ENCODE data around the gene DHCR24.
A peak's percentile ranks its signal among the peaks of the same experiment; 100 is the strongest.
"Not testable (repeated sequence)": the region's sequence is repeated elsewhere in the genome, so short reads cannot be mapped to it uniquely, and the experiment has no call there.

DHCR24 gene, protein sequence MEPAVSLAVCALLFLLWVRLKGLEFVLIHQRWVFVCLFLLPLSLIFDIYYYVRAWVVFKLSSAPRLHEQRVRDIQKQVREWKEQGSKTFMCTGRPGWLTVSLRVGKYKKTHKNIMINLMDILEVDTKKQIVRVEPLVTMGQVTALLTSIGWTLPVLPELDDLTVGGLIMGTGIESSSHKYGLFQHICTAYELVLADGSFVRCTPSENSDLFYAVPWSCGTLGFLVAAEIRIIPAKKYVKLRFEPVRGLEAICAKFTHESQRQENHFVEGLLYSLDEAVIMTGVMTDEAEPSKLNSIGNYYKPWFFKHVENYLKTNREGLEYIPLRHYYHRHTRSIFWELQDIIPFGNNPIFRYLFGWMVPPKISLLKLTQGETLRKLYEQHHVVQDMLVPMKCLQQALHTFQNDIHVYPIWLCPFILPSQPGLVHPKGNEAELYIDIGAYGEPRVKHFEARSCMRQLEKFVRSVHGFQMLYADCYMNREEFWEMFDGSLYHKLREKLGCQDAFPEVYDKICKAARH

DNA sequence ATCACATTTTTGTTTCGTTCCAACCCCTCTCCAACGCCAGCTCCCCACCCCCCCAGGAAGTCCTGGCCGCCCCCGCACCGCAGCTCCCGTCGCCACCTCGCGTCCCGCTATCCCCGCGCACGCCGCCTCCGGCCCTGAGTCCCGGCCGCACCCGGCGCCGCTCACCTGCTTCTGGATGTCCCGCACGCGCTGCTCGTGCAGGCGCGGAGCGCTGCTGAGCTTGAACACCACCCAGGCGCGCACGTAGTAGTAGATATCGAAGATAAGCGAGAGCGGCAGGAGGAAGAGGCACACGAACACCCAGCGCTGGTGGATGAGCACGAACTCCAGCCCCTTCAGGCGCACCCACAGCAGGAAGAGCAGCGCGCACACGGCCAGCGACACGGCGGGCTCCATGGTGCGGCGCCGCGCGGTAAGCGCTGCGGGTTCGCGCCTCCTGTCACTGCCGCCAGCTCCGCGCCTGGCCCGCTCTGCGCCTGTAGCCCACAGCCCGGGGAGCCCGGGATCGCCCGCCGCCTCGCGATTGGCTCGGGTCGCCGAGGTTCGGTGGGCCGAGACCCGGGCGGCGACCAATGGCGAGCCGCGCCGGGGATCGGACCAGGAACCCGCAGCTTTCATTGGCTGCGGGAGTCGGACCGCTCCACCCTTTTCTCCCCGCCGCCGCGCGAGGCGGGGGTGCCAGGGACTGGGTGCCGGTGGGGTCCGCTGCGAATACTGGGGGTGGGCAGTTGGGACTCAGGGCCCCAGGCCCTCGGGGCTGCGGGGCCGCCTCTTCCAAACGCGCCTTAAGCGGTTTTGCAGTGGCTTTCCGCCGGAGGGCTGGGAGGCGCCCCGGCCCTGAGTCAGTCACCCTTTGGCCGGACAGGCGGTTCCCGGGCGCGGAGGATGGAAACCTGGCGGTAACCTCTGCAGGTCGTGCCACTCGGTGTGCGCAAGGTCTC is at the start of gene DHCR24:
DHCR24 (minus strand) TSS at position 472 of the 941 bp plus-strand sequence; CDS start at position 396, 76 bp downstream.
- DNase-seq (ENCODE audit: low read depth, low spot score), result peak; percentile 96

DNA sequence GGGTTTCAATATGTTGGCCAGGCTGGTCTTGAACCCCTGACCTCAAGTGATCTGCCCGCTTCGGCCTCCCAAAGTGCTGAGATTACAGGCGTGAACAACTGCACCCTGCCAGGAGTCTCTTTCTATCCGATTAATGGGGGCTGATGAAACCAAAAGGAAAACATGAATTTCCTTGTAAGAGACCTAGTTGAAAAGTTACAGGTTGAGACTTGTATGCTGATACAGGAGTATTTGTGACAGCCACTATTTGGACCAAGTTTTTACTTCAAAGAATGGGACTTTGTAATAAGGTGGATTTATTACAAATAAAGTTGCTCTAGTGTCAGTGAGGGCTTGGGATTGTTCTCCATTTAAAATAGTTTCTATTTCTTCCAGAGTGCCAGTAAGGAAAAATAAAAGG is 49.8 kb upstream of the DHCR24 start:
- DNase-seq (ENCODE audit: low read depth, low spot score), result no peak

DNA sequence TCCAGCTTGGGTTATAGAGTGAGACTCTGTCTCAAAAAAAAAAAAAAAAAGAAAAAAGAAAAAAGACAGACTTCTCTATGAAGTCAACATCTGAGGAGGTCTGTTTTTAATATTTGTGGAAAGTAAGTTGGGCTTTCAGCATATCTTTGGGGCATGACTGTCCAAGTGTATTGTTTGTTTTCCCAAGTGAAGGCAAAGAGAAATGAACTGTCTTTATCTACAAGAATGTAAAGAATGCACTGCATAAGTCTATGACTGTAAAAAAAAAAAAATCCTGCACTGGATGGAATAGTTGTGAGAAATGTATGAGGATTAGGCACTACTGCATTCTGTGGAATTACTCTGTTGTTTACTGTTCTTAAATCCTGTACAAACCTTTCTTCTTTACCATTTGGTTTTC is 47.9 kb upstream of the DHCR24 start:
- DNase-seq (ENCODE audit: low read depth, low spot score), result peak; percentile 86

- not testable (repeated sequence) for DNase-seq (ENCODE audit: low read depth, low spot score)
These were observed 47.1 kb upstream of the DHCR24 start for GRCh38 chr1:54934081-54934480.

DNA sequence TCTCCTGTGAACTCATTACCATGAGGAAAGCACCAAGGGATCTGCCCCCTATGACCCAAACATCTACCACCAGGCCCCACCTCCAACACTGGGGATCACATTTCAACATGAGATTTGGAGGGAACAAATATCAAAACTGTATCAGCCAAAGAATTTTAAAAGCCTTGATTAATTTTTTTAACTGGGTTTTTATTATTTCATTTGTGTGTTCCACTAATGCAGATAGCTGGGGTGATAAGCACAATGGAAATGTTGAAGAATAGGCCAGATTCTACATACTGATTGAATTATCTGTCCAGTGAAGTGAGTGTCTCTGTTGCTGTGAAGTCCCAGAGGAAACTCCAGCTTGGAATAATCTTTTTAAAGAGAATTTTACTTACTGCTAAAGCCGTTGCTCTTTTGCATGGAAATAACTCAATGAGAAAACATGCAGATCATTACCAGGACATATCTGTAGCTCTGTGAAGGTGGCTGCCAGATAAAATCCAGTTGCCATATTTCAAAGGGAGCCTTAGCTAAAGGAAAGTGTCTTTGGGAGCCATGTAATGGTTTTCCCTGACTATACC is 44.4 kb upstream of the DHCR24 start:
- DNase-seq (ENCODE audit: low read depth, low spot score), result no peak

DNA sequence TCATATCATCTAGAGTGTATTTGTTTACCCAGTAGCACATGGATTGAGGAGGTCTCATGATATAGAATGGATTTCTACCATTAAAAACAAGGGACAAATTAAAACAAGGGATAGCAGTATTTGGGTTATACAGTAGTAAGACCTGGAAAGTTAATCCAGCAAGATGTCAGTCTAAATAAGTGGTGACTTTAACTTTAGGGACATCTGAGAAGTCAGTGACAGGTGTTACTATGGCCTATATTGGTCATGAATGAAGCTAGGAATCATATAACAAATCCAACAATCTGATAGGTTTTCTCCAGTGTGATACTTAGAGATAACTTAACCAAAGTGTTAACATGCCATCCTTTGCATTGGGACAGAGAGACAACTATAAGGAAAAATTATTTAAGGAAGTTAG is 42.7 kb upstream of the DHCR24 start:
- no peak for DNase-seq (ENCODE audit: low read depth, low spot score)

- DNase-seq (ENCODE audit: low read depth, low spot score), result no peak
These were observed 41.3 kb upstream of the DHCR24 start for GRCh38 chr1:54928327-54928726.

DNA sequence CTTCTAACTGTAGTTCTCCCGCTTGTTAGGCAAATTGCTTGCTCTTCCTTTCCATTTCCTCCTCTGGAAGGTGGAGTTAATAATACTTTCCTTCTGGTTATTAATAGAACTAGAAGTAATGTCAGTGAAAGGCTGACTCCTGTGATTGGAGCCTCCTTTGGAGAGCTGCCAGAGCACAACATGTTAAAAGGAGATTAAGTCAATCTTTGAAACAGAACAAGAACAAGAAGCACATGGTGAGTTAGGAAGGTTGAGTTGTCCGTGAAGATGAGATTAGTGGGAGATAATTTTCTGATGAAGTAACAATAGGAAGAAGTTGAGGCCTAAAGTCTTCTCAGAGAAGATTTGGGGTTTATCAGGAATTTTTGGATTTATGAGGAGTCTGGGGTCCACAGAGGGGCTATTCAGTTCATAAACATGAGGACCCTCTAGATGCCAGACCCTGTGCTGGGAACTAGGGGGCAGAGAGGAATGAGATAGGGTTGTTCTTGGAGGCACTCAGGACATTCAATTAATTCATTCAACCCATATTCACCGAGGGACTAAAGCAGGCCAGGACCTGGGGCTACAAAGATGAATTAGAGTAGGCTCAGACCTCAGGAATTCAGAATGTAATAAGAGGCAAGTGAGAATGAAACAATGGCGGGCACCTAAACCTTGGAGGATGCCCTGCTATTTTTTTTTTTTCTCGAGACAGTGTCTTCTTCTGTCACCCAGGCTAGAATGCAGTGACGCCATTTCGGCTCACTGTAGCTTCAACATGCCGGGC is 40.7 kb upstream of the DHCR24 start:
- DNase-seq (ENCODE audit: low read depth, low spot score), result no peak

DNA sequence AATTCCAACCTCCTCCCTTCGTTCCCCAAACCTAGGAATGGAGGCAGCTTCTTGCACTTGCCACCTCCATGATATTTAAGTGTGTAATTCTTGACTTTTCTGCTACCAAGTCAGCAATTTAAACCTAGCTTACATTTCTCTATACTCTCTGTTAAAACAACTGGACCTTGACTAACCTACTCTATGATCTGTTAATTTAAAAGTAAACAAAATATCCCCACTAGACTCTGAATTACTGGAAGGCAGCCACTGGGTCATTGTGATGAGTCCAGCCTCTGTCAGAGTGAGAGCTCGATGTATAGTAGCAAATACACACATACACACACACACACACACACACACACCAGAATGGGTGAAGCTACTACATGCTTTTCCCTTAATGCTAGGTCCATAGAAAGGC is 40.0 kb upstream of the DHCR24 start:
- no peak for DNase-seq (ENCODE audit: low read depth, low spot score)

- DNase-seq (ENCODE audit: low read depth, low spot score), result peak; percentile 72
These were observed 36.0 kb upstream of the DHCR24 start for GRCh38 chr1:54922921-54923421.

DNA sequence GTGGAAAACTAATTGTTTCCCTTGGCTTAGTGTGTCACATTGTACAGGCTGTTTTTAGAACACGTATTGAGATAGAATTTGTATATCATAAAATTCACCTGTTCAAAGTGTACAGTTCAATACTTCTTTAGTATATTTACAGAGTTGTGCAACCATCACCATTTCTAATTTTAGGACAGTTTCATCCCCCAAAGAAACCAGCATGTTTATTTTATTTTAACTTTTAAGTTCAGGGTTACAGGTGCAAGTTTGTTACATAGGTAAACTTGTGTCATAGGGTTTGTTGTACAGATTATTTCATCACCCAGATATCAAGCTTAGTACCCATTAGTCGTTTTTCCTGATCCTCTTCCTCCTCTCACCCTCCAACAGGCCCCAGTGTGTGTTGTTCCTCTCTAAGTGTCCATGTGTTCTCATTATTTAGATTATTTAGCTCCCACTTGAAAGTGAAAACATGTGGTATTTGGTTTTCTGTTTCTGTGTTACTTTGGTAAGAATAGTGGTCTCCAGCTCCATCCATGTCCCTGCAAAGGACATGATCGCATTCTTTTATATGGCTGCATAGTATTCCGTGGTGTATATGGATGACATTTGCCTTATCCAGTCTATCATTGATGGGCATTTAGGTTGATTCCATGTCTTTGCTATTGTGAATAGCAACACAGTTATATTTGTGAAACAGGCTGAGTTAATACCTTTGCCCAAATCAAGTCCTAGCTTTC is 35.2 kb upstream of the DHCR24 start:
- no peak for DNase-seq (ENCODE audit: low read depth, low spot score)

DNA sequence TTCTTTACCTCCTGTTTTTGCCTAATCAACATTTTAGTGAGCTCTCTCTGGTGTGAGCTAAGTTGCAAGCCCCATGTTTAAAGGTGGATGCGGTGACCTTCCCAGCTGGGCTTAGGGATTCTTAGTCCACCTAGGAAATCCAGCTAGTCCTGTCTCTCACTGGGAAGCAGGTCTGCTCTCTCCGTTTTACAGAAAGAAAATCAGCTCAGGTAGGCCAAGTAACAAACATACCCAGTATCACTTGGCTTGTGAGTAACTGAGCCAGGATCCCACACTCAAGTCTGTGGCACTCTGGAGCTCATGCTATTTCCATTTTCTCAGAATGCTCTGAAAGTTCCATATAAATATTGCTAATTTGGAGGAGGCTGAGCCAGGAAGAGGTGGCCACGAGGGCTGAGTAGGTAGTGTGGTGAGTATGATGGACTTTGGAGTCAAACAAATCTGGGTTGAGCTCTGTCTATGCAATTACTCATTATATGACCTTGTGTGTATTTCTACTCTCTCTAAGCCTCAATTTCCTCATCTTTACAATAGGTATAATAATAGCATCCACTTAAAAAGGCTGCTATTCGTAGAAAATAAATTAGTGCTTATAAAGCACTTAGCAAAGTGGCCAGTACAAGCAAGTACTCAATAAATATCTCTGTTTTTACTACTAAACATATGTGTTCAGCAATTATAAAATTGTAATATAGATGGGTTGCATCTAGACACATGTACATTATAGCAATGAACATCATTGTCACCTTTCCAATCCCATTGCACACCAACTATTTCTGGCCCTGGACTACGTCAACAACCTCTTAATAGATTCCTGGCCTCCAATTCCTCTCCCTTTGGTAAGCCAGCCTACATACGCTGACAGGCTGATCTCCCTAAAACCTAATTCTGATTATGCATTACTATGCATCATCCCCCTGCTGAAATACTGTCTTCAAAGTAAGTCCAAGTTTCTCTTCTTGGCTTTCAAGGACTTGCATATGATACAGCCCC is 32.7 kb upstream of the DHCR24 start:
- DNase-seq (ENCODE audit: low read depth, low spot score), result no peak

DNA sequence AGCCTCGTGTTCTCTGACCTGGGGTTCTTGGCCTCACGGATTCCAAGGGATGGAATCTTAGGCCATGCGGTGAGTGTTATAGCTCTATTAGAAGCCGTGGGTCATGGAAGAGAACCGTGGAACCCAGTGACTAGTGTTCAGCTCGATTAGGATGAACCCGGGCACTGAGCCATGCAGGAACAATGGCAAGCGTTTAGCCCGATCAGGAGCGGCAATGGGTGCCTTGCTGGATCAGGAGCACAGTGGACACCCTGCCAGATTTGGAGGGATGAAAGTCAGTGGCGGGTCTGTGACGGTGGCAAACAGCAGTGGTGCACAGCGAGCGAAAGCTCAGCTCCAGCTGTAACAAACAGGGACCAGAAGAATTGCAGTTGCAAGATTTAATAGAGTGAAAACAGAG is 24.1 kb upstream of the DHCR24 start:
- not testable (repeated sequence) for DNase-seq (ENCODE audit: low read depth, low spot score)

GRCh38 chr1:54906586-54906985 is 19.6 kb upstream of the DHCR24 start:
- DNase-seq (ENCODE audit: low read depth, low spot score), result no peak

DNA sequence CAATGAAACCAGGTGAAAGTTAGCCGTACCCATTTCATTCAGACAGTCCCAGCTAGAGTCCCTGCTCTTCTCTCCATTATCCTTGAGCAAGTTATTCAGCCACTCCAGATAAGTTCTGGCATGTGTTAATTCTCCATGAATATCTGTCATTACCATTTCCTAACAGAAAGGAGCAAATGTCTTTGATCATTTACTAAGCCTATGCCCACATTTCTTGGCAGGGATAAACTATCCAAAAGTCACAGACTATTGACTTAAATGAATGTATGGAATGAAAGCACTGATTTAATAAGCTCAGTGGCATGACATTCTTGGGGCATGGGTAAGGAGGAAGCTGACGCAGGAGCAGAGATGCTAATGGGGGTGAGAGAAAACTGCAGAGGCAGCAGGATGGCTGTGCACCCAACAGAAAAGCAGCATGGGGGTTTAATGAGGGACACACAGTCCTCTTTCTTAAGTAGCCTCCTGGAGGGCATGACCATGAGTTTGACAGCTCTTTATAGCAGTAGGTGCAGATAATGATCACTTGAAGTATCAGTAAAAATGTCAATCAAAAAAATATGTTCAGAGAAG is 17.6 kb upstream of the DHCR24 start:
- peak; percentile 89 for DNase-seq (ENCODE audit: low read depth, low spot score)

DNA sequence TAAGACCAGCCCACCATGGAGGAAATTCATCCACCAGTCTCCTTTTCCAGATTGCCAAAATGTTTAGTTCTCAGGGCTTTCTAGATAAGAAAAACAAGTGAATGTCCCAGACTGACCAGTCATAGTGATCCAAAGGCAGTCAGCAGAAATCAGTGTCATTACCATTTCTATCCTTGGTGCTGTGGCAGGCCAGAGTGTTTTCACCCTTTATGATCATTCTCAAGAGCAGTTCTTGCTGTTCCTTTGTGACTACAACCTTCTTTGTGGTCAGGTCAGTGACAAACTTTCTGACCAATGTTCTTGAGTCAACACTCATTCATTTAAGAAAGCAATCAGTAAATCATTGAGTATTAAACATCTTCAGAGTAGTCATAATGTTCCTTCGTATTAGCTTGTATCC is 7.3 kb upstream of the DHCR24 start:
- no peak for DNase-seq (ENCODE audit: low read depth, low spot score)

GRCh38 chr1:54892586-54892985 is 5.6 kb upstream of the DHCR24 start:
- no peak for DNase-seq (ENCODE audit: low read depth, low spot score)

DNA sequence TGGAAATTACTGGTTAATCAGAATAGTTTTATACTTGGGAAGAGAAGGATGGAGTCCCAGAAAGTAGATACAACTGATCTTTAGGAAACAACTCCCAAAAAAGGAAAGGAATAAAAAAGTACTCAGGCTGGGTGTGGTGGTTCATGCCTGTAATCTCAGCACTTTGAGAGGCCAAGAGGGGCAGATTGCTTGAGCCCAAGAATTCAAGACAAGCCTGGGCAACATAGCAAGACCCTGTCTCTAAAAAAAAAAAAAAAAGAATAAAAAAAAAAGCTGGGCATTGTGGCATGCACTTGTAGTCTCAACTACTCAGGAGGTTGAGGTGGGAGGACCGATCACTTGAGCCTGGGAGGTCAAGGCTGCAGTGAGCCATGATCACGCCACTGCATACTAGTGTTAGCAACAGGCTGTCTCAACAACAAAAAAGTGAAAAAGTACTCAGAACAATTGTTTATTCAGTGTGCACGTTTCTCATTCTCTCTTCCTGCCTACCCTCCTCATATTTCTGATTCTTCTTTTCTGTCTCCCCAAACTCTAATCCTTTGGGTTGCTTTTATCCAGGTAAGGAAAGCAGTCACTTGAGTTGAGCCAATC is 2.2 kb upstream of the DHCR24 start:
- no peak for DNase-seq (ENCODE audit: low read depth, low spot score)

All from astrocyte of the hippocampus (primary cell).